ENCODE data around the gene LHX6. TPM values are rescaled to one million over a fixed set of nuclear protein-coding genes. Genes with fewer than 3 reads are reported as not detected.

Gene LHX6
- total and polyA plus RNA-seq, 2 of the 13 experiments (the other 11 are each of a cell fraction or from before 2014, with no cell fraction given): 1.1 to 1.3 TPM

DNA sequence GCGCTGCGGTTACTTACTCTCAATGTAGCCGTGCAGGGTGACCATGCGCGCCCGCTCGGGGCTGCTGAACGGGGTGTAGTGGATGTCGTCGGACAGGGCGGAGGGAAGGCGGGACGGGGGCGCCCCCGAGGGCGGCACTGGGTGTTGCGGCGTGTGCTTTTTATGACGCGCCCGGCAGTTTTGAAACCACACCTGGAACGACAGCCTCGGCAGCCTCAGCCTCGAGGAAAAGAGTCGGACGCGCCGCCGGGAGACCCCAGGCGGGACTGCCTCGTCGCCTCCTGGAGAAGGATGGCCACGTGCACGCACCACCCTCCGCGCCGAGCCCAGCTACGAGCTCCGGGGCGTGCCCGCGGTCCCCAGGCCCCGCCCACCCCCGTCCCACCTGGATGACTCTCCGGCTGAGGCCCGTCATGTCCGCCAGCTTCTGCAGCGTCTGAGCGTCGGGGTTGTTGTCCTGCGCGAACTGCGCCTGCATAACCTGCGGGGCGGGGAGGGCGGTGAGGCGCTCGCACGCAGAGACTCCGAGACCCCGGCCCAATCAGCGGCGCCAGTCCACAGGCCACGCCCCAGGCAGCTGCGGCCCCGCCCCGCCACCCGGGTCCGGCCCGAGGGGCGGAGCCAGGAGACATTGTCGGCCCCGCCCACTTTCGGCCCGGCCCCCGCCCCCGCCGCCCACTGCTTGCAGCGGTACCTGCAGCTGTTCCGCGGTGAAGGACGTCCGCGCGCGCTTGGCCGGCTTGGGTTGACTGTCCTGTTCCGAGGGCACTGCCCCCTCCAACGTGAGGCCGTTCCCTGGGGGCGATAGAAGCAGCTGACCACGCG, 15.0 kb downstream of the LHX6 start (continued):
- no peak for TF ChIP-seq RFX3 (CRISPR knock-in tag; IDR thresholded peaks at IDR 0.05)
- TF ChIP-seq, protein P1, sequence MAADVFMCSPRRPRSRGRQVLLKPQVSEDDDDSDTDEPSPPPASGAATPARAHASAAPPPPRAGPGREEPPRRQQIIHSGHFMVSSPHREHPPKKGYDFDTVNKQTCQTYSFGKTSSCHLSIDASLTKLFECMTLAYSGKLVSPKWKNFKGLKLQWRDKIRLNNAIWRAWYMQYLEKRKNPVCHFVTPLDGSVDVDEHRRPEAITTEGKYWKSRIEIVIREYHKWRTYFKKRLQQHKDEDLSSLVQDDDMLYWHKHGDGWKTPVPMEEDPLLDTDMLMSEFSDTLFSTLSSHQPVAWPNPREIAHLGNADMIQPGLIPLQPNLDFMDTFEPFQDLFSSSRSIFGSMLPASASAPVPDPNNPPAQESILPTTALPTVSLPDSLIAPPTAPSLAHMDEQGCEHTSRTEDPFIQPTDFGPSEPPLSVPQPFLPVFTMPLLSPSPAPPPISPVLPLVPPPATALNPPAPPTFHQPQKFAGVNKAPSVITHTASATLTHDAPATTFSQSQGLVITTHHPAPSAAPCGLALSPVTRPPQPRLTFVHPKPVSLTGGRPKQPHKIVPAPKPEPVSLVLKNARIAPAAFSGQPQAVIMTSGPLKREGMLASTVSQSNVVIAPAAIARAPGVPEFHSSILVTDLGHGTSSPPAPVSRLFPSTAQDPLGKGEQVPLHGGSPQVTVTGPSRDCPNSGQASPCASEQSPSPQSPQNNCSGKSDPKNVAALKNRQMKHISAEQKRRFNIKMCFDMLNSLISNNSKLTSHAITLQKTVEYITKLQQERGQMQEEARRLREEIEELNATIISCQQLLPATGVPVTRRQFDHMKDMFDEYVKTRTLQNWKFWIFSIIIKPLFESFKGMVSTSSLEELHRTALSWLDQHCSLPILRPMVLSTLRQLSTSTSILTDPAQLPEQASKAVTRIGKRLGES (CRISPR knock-in tag; IDR thresholded peaks at IDR 0.05; ENCODE audit: borderline replicate concordance): no peak
- TF ChIP-seq, protein P2, sequence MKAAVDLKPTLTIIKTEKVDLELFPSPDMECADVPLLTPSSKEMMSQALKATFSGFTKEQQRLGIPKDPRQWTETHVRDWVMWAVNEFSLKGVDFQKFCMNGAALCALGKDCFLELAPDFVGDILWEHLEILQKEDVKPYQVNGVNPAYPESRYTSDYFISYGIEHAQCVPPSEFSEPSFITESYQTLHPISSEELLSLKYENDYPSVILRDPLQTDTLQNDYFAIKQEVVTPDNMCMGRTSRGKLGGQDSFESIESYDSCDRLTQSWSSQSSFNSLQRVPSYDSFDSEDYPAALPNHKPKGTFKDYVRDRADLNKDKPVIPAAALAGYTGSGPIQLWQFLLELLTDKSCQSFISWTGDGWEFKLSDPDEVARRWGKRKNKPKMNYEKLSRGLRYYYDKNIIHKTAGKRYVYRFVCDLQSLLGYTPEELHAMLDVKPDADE (CRISPR knock-in tag; IDR thresholded peaks at IDR 0.05): peak; percentile 73; the same call in 1 of the 2 replicates
- no peak for TF ChIP-seq ZNF672 (CRISPR knock-in tag; IDR thresholded peaks at IDR 0.05)
- peak; percentile 89; the same call in 1 of the 2 replicates for TF ChIP-seq ZNF232 (CRISPR knock-in tag; IDR thresholded peaks at IDR 0.05; ENCODE audit: borderline replicate concordance)
- peak; percentile 21; the same call in 1 of the 2 replicates for TF ChIP-seq SAP130 (CRISPR knock-in tag; IDR thresholded peaks at IDR 0.05; ENCODE audit: low read depth)
- peak; percentile 81; the same call in 1 of the 2 replicates for TF ChIP-seq GABPB1 (CRISPR knock-in tag; IDR thresholded peaks at IDR 0.05)
- 0 out of 2 replicates have a peak, but pooled peaks have one; percentile 29 for TF ChIP-seq ONECUT2 (CRISPR knock-in tag; IDR thresholded peaks at IDR 0.05)
- no peak; the same call in 1 of the 2 replicates for TF ChIP-seq ZNF296 (CRISPR knock-in tag; conservative IDR thresholded peaks at IDR 0.05)
- peak; percentile 65; the same call in 1 of the 2 replicates for TF ChIP-seq EED (CRISPR knock-in tag; IDR thresholded peaks at IDR 0.05)
- no peak for TF ChIP-seq ZMAT3 (CRISPR knock-in tag; conservative IDR thresholded peaks at IDR 0.05)
- TF ChIP-seq ZNF776 (CRISPR knock-in tag; IDR thresholded peaks at IDR 0.05): peak; percentile 50; the same call in 1 of the 2 replicates
- no peak for TF ChIP-seq REPIN1 (CRISPR knock-in tag; IDR thresholded peaks at IDR 0.05; ENCODE audit: borderline replicate concordance, low read depth)
- TF ChIP-seq ZNF747 (CRISPR knock-in tag; IDR thresholded peaks at IDR 0.05; ENCODE audit: borderline replicate concordance): peak; percentile 85; the same call in 1 of the 2 replicates
- TF ChIP-seq SALL2 (CRISPR knock-in tag; IDR thresholded peaks at IDR 0.05): peak; percentile 85
- TF ChIP-seq, protein P3, sequence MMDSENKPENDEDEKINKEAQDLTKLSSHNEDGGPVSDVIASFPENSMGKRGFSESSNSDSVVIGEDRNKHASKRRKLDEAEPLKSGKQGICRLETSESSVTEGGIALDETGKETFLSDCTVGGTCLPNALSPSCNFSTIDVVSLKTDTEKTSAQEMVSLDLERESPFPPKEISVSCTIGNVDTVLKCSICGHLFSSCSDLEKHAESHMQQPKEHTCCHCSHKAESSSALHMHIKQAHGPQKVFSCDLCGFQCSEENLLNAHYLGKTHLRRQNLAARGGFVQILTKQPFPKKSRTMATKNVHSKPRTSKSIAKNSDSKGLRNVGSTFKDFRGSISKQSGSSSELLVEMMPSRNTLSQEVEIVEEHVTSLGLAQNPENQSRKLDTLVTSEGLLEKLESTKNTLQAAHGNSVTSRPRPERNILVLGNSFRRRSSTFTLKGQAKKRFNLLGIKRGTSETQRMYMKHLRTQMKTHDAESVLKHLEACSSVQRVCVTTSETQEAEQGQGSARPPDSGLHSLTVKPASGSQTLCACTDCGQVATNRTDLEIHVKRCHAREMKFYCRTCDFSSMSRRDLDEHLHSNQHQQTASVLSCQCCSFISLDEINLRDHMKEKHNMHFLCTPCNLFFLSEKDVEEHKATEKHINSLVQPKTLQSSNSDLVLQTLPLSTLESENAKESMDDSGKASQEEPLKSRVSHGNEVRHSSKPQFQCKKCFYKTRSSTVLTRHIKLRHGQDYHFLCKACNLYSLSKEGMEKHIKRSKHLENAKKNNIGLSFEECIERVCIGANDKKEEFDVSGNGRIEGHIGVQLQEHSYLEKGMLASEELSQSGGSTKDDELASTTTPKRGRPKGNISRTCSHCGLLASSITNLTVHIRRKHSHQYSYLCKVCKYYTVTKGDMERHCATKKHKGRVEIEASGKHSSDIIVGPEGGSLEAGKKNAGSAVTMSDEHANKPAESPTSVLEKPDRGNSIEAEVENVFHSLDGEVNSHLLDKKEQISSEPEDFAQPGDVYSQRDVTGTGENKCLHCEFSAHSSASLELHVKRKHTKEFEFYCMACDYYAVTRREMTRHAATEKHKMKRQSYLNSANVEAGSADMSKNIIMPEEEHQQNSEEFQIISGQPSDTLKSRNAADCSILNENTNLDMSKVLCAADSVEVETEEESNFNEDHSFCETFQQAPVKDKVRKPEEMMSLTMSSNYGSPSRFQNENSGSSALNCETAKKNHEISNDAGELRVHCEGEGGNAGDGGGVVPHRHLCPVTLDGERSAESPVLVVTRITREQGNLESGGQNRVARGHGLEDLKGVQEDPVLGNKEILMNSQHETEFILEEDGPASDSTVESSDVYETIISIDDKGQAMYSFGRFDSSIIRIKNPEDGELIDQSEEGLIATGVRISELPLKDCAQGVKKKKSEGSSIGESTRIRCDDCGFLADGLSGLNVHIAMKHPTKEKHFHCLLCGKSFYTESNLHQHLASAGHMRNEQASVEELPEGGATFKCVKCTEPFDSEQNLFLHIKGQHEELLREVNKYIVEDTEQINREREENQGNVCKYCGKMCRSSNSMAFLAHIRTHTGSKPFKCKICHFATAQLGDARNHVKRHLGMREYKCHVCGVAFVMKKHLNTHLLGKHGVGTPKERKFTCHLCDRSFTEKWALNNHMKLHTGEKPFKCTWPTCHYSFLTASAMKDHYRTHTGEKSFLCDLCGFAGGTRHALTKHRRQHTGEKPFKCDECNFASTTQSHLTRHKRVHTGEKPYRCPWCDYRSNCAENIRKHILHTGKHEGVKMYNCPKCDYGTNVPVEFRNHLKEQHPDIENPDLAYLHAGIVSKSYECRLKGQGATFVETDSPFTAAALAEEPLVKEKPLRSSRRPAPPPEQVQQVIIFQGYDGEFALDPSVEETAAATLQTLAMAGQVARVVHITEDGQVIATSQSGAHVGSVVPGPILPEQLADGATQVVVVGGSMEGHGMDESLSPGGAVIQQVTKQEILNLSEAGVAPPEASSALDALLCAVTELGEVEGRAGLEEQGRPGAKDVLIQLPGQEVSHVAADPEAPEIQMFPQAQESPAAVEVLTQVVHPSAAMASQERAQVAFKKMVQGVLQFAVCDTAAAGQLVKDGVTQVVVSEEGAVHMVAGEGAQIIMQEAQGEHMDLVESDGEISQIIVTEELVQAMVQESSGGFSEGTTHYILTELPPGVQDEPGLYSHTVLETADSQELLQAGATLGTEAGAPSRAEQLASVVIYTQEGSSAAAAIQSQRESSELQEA (CRISPR knock-in tag; IDR thresholded peaks at IDR 0.05; ENCODE audit: not compliant biosample characterization): peak; percentile 66

Data from HepG2 (cell line).